ENCODE measurements around the gene CDKL5.

The CDKL5 gene

DNA sequence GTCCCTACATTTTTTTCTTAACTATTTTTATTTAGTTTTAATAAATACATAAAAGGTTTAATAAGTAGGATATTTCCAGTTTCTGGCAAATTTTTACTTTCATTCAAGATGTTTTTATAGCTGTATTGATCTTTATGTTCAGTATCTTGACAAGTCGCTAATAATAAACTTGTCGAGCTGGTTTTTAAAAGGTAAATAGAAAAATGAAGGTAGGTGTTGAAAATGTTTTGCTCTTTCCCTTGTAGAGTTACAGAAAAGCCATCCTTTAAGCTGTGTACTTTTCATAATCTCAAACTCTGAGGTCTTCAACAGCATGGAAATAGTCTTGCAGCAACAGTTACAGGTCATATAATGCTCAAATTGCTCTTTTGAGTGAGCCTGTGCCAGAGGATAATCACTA lies 193.9 kb downstream of the CDKL5 start:
- TF ChIP-seq POLR2AphosphoS5 (IDR thresholded peaks at IDR 0.05; ENCODE audit: borderline replicate concordance, low read depth, low read length) (no peak), FOXP2 (optimal IDR thresholded peaks at IDR 0.05; ENCODE audit: control extremely low read depth, extremely low read length, insufficient read depth) (no peak), EZH2 (IDR thresholded peaks at IDR 0.05) (no peak)
- Histone ChIP-seq H3K9me3 (ENCODE audit: low read depth, low read length) (no peaks in the 10 kb centered on the region), H3K4me3 (no peak overlapping the region), H3K9ac (ENCODE audit: insufficient read length) (no peak overlapping the region), H3K27ac (no peak overlapping the region), H3K36me3 (ENCODE audit: insufficient read depth, low read length) (no peaks in the 10 kb centered on the region)
- DNase-seq (ENCODE audit: low read depth, low spot score), result no peak

GRCh38 chrX:18620349-18620748 lies 194.9 kb downstream of the CDKL5 start:
- no peak overlapping the region for H3K4me3 ChIP-seq
- no peaks in the 10 kb centered on the region for H3K9me3 ChIP-seq (ENCODE audit: low read depth, low read length)
- TF ChIP-seq FOXP2 (optimal IDR thresholded peaks at IDR 0.05; ENCODE audit: control extremely low read depth, extremely low read length, insufficient read depth), result no peak
- TF ChIP-seq POLR2AphosphoS5 (IDR thresholded peaks at IDR 0.05; ENCODE audit: borderline replicate concordance, low read depth, low read length), result no peak
- TF ChIP-seq EZH2 (IDR thresholded peaks at IDR 0.05), result no peak
- no peaks in the 10 kb centered on the region for H3K36me3 ChIP-seq (ENCODE audit: insufficient read depth, low read length)
- H3K9ac ChIP-seq (ENCODE audit: insufficient read length), result no peak overlapping the region
- DNase-seq (ENCODE audit: low read depth, low spot score), result no peak
- H3K27ac ChIP-seq, result no peak overlapping the region

- no peak overlapping the region for H3K9ac ChIP-seq (ENCODE audit: insufficient read length)
- H3K9me3 ChIP-seq (ENCODE audit: low read depth, low read length), result no peaks in the 10 kb centered on the region
- no peak overlapping the region for H3K4me3 ChIP-seq
- no peaks in the 10 kb centered on the region for H3K36me3 ChIP-seq (ENCODE audit: insufficient read depth, low read length)
- H3K27ac ChIP-seq, result no peak overlapping the region
- TF ChIP-seq POLR2AphosphoS5 (IDR thresholded peaks at IDR 0.05; ENCODE audit: borderline replicate concordance, low read depth, low read length) (no peak), EZH2 (IDR thresholded peaks at IDR 0.05) (no peak), FOXP2 (optimal IDR thresholded peaks at IDR 0.05; ENCODE audit: control extremely low read depth, extremely low read length, insufficient read depth) (no peak)
- DNase-seq (ENCODE audit: low read depth, low spot score), result no peak
Measured at GRCh38 chrX:18624599-18624998, 199.2 kb downstream of the CDKL5 start.

GRCh38 chrX:18630934-18631333 lies 205.5 kb downstream of the CDKL5 start:
- no peak for TF ChIP-seq POLR2AphosphoS5 (IDR thresholded peaks at IDR 0.05; ENCODE audit: borderline replicate concordance, low read depth, low read length)
- no peak for TF ChIP-seq FOXP2 (optimal IDR thresholded peaks at IDR 0.05; ENCODE audit: control extremely low read depth, extremely low read length, insufficient read depth)
- no peak for TF ChIP-seq EZH2 (IDR thresholded peaks at IDR 0.05)
- Histone ChIP-seq H3K36me3 (ENCODE audit: insufficient read depth, low read length) (no peaks in the 10 kb centered on the region), H3K4me3 (no peak overlapping the region), H3K9ac (ENCODE audit: insufficient read length) (no peak overlapping the region), H3K27ac (no peak overlapping the region), H3K9me3 (ENCODE audit: low read depth, low read length) (no peaks in the 10 kb centered on the region)
- no peak for DNase-seq (ENCODE audit: low read depth, low spot score)

DNA sequence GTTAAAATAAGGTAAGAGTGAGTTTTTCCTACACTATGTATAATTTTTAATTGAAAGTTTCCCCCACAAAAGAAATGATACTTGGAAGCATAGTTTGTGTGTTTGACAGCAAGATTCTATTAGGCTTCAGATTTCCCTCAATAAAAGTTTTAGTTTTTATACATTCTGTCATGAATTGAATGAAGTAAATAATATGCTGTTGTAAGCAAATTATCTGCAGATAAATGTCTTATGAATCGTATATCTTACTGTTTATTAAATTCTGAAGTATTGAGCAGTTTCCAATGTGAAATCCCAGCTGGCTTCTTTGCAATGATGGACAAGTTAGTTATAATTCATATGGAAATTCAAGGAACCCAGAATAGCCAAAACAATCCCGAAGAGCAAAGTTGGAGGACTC lies 213.0 kb downstream of the CDKL5 start:
- TF ChIP-seq POLR2AphosphoS5 (IDR thresholded peaks at IDR 0.05; ENCODE audit: borderline replicate concordance, low read depth, low read length) (no peak), FOXP2 (optimal IDR thresholded peaks at IDR 0.05; ENCODE audit: control extremely low read depth, extremely low read length, insufficient read depth) (no peak), EZH2 (IDR thresholded peaks at IDR 0.05) (no peak)
- no peaks in the 10 kb centered on the region for H3K9me3 ChIP-seq (ENCODE audit: low read depth, low read length)
- no peaks in the 10 kb centered on the region for H3K36me3 ChIP-seq (ENCODE audit: insufficient read depth, low read length)
- no peak for DNase-seq (ENCODE audit: low read depth, low spot score)
- H3K9ac ChIP-seq (ENCODE audit: insufficient read length), result no peak overlapping the region
- no peak overlapping the region for H3K27ac ChIP-seq
- no peak overlapping the region for H3K4me3 ChIP-seq

GRCh38 chrX:18639280-18639679 lies 213.9 kb downstream of the CDKL5 start:
- H3K27ac ChIP-seq, result no peak overlapping the region
- H3K9ac ChIP-seq (ENCODE audit: insufficient read length), result no peak overlapping the region
- TF ChIP-seq POLR2AphosphoS5 (IDR thresholded peaks at IDR 0.05; ENCODE audit: borderline replicate concordance, low read depth, low read length), result no peak
- no peak for TF ChIP-seq FOXP2 (optimal IDR thresholded peaks at IDR 0.05; ENCODE audit: control extremely low read depth, extremely low read length, insufficient read depth)
- no peak for TF ChIP-seq EZH2 (IDR thresholded peaks at IDR 0.05)
- no peak overlapping the region for H3K4me3 ChIP-seq
- H3K36me3 ChIP-seq (ENCODE audit: insufficient read depth, low read length), result no peaks in the 10 kb centered on the region
- no peaks in the 10 kb centered on the region for H3K9me3 ChIP-seq (ENCODE audit: low read depth, low read length)
- DNase-seq (ENCODE audit: low read depth, low spot score), result no peak

DNA sequence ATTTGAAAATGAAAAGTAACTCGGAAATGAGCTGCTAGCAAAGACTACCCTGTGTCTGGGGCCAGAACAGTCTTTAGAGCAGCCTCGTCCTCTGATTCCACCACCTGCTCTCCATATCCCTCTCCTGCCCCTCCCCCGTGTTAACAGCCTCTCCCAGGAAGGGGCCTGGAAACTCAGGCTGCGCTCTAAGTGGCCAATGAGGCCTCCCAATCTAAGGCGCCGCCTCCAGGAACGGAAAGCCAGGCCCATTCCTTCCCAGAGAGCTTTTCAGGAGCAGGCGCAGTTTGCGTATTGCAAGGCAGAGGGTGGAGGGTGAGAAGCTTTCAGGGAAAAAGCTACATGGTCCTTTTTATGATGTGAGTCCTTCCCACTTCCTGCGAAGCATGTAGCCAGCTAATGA lies 215.3 kb downstream of the CDKL5 start:
- no peak overlapping the region for H3K27ac ChIP-seq
- H3K36me3 ChIP-seq (ENCODE audit: insufficient read depth, low read length), result no peaks in the 10 kb centered on the region
- H3K9me3 ChIP-seq (ENCODE audit: low read depth, low read length), result no peaks in the 10 kb centered on the region
- H3K4me3 ChIP-seq, result no peak overlapping the region
- H3K9ac ChIP-seq (ENCODE audit: insufficient read length), result no peak overlapping the region
- no peak for TF ChIP-seq EZH2 (IDR thresholded peaks at IDR 0.05)
- TF ChIP-seq POLR2AphosphoS5 (IDR thresholded peaks at IDR 0.05; ENCODE audit: borderline replicate concordance, low read depth, low read length), result no peak
- no peak for TF ChIP-seq FOXP2 (optimal IDR thresholded peaks at IDR 0.05; ENCODE audit: control extremely low read depth, extremely low read length, insufficient read depth)
- DNase-seq (ENCODE audit: low read depth, low spot score), result no peak

DNA sequence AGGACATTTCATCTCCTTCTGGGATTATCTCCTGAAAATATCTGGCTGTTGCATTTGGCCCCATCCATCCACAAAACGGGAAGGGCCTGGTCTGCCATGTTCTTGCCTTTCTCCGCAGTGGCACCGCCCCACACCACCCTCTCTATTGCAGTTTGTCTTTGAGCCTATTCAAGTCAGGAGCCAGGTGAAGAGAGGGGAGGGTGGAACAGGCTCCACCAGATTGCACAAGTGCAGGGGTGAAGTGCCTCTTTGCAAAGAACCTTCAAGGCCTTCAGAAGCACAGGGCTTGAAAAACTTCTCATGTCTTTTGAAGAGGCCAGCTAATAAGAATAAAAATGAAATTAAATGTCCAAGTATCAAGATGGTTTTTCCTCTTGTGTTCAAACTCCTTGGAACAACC lies 217.8 kb downstream of the CDKL5 start:
- no peak overlapping the region for H3K9ac ChIP-seq (ENCODE audit: insufficient read length)
- H3K4me3 ChIP-seq, result no peak overlapping the region
- TF ChIP-seq POLR2AphosphoS5 (IDR thresholded peaks at IDR 0.05; ENCODE audit: borderline replicate concordance, low read depth, low read length), result no peak
- no peak for TF ChIP-seq EZH2 (IDR thresholded peaks at IDR 0.05)
- no peak for DNase-seq (ENCODE audit: low read depth, low spot score)
- H3K36me3 ChIP-seq (ENCODE audit: insufficient read depth, low read length), result no peaks in the 10 kb centered on the region
- no peak overlapping the region for H3K27ac ChIP-seq
- no peaks in the 10 kb centered on the region for H3K9me3 ChIP-seq (ENCODE audit: low read depth, low read length)

DNA sequence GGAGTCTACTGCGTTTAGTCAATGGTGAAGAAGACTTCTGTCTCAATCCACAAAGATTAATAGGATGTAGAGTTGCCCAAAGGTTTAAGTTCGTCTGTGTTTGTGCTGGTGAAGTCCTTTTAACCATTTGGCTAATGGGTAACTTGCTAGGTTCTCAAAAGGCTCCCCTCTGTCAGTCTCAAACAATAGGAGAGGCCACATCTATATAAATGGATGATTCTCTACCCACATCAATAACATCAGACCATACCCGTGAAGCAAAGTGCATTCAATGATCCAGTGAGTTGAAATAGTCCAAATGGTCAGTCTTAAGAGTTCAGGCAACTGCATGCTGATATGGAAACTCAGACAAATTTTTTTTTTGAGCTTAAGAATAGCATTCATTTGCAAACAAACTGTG lies 218.4 kb downstream of the CDKL5 start:
- H3K27ac ChIP-seq, result no peak overlapping the region
- no peak overlapping the region for H3K4me3 ChIP-seq
- no peaks in the 10 kb centered on the region for H3K36me3 ChIP-seq (ENCODE audit: insufficient read depth, low read length)
- H3K9ac ChIP-seq (ENCODE audit: insufficient read length), result no peak overlapping the region
- H3K9me3 ChIP-seq (ENCODE audit: low read depth, low read length), result no peaks in the 10 kb centered on the region
- TF ChIP-seq EZH2 (IDR thresholded peaks at IDR 0.05) (no peak), POLR2AphosphoS5 (IDR thresholded peaks at IDR 0.05; ENCODE audit: borderline replicate concordance, low read depth, low read length) (no peak), FOXP2 (optimal IDR thresholded peaks at IDR 0.05; ENCODE audit: control extremely low read depth, extremely low read length, insufficient read depth) (no peak)
- DNase-seq (ENCODE audit: low read depth, low spot score), result no peak

All from SK-N-MC (cell line).